ENCODE results near the gene RYR1.
"Not testable (repeated sequence)": the region's sequence is repeated elsewhere in the genome, so short reads cannot be mapped to it uniquely, and the experiment has no call there.

RYR1 gene

GRCh38 chr19:38561658-38562057 lies 128.2 kb downstream of the RYR1 start:
- DNase-seq (ENCODE audit: low spot score): no peak

DNA sequence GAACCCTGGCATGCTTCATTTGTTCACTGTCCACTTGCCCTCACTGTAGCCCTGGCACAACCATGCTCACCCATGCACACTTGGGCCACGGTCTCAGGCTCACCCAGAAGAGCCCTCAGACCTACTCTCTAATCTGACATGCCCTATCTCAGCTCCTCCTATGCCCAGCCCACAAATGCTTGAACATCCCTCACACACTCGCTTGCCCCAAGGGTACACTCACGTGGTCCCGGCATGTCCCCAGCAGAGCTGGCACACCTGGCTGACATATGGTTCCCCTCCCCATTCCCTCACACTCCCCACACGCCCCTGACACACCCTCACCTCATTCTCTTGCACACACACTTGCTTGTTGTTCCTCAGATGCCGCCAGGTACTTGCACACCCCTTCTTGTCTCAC lies 128.6 kb downstream of the RYR1 start:
- DNase-seq (ENCODE audit: low spot score): no peak

DNA sequence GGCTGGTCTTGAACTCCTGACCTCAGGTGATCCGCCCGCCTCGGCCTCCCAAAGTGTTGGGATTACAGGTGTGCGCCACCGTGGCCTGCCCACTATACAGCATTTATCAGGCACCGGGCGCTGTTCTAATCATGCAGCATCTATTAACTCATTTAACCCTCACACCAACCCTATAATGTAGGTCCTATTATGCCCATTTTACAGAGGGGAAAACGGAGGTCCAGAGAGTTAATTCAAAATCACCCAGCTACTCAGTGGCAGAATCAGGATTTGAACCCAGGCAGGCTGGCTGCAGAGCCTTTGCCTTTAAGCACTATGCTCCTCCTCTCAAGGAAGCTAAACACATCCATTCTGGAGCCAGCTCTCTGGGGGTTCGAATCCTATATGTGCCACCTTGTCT lies 130.0 kb downstream of the RYR1 start:
- no peak for DNase-seq (ENCODE audit: low spot score)

GRCh38 chr19:38564981-38565690 lies 131.6 kb downstream of the RYR1 start:
- no peak for DNase-seq (ENCODE audit: low spot score)

DNA sequence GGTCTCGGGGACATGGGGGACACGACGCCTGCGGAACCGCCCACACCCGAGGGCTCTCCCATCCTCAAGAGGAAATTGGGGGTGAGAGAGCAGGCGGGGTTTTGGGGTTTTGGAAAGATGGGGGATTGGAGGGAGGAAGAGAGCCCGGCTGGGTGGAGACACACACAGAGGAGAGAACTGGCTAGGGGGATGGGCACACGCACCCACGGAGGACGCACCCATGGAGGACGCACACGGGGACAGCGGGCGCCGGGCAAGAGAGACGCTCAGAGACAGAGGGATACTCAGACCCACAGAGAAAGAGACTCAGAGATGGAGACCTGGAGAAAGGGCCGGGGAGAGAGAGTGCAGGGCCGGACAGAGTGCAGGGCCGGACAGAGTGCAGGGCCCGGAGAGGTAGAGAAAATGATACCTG lies 132.2 kb downstream of the RYR1 start:
- DNase-seq (ENCODE audit: low spot score): no peak

- no peak for DNase-seq (ENCODE audit: low spot score)
Observed at GRCh38 chr19:38569368-38569983, 136.0 kb downstream of the RYR1 start.

- DNase-seq (ENCODE audit: low spot score): no peak
Observed at GRCh38 chr19:38571682-38572081, 138.2 kb downstream of the RYR1 start.

- DNase-seq (ENCODE audit: low spot score): no peak
Observed at GRCh38 chr19:38577826-38578225, 144.3 kb downstream of the RYR1 start.

DNA sequence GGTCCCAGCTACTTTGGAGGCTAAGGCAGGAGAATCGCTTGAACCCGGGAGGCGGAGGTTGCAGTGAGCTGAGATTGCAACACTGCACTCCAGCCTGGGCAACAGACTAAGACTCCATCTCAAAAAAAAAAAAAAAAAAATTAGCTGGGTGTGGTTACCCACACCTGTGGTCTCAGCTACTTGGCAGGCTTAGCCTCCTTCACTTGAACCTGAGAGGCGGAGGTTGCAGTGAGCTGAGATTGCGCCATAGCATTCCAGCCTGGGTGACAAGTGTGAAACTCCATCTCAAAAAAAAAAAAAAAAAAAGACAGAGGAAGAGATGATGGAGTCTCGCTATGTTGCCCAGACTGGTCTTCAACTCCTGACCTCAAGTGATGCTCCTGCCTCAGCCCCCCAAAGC lies 145.8 kb downstream of the RYR1 start:
- DNase-seq (ENCODE audit: low spot score): not testable (repeated sequence)

- no peak for DNase-seq (ENCODE audit: low spot score)
Observed at GRCh38 chr19:38580080-38580479, 146.6 kb downstream of the RYR1 start.

- DNase-seq (ENCODE audit: low spot score): peak; percentile 8
Observed at GRCh38 chr19:38583219-38583984, 149.9 kb downstream of the RYR1 start.

DNA sequence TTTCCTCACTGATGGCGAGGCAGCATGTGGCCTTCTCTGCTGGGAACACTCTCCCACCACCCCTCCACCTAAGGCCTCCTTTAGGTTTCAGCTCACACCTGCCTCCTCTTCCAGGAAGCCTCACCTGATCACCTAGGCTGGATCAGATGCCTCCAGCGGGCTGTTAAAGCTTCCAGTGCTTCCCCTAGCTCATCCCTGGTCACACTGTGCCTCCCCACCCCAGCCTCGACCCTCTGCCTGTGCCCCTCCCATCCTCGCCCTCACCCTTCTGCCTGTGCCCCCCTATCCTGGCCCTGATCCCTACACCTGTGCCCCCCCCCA lies 150.5 kb downstream of the RYR1 start:
- no peak for DNase-seq (ENCODE audit: low spot score)

DNA sequence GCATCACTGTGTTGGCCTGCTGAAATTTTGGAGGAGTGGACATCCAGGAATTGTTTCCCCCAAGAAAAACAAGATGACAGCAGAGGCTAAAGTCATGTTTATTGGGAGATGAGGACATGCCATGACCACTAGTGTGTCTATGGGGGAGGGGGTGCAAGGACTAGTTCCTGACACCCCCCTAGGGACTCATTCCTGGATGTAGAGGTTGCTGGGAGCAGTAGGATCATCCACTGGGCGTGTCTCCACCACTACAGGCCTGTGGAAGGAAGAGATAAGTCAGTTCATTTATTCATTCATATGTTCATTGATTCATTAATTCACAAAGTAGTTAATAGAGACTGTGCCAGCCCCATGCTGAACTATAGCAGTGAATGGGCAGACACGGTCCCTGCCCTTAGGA lies 154.1 kb downstream of the RYR1 start:
- no peak for DNase-seq (ENCODE audit: low spot score)

- no peak for DNase-seq (ENCODE audit: low spot score)
Observed at GRCh38 chr19:38588041-38588440, 154.6 kb downstream of the RYR1 start.

GRCh38 chr19:38592940-38593339 lies 159.4 kb downstream of the RYR1 start:
- no peak for DNase-seq (ENCODE audit: low spot score)

DNA sequence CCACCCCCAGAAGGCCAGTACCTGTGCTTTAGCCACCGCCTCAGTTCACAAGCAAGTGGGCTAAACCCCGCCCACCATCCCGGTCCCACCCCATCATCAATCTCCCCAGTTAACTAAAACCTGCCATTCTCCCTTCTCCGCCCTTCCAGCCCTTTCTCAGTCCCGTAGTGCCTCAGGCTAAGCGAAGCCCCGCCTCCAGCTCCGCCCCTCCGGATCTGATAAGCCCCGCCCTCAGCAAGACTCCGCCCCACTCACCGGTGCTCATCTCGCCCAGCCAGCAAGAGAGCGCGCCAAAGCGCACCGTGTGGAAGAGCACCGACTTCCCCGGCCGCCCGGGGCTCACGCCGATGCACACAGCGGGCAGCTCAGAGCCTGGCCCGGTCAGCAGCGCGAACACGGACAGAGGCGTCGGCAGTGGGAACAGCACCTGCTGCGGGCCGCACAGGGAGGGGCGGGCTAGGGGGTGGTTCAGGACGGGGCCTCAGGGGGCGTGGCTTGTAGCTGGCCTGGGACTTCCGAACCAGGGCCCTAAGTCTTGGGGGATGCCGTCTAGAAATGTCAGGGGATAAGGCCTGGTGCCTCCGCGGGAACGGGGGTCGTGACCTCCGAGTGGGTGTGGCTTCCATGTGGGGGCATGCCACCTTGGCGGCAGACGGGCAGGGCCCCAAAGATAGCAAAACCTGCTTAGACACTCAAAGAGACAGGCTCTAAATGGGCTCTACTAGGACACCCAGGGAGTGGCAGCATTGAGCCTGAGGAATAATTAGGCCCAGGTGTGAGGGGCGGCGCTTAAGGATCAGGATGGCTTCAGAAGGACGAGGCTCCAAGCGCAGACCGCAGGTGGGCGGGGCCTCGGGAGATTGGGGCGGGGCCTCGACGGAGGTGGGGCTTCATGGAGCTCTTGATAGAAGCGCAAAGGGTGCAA lies 162.8 kb downstream of the RYR1 start:
- DNase-seq (ENCODE audit: low spot score): no peak

- no peak for DNase-seq (ENCODE audit: low spot score)
Observed at GRCh38 chr19:38597075-38597474, 163.6 kb downstream of the RYR1 start.

DNA sequence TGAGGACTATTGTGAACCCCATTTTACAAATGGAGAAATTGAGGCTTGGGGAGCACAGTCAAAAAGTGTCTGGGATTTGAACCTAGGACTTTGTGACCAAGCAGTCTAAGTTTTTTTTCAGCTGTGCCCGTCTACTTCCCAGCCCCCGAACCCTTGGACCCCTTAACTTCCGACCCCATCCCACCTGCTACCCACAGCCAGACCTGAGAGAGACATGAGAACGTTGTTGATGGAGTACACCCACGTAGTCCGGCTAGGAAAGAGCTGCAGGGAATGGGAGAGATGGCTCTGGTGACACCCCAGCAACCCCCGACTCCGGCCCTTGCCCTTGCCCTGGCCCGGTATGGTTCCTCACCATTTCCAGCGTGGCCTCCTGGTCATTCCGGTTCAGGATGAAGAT lies 166.2 kb downstream of the RYR1 start:
- no peak for DNase-seq (ENCODE audit: low spot score)

DNA sequence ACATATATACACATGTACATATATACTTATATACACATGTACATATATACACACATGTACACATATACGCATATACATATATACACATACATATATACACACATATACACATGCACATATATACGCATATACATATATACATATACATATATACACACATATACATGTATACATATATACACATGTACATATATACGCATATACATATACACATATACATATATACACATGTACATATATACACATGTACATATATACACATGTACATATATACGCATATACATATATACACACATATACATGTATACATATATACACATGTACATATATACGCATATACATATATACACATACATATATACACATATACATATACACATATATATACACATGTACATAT lies 169.4 kb downstream of the RYR1 start:
- not testable (repeated sequence) for DNase-seq (ENCODE audit: low spot score)

GRCh38 chr19:38606131-38606530 lies 172.6 kb downstream of the RYR1 start:
- DNase-seq (ENCODE audit: low spot score): no peak

- DNase-seq (ENCODE audit: low spot score): no peak
Observed at GRCh38 chr19:38614289-38614688, 180.8 kb downstream of the RYR1 start.

- DNase-seq (ENCODE audit: low spot score): no peak
Observed at GRCh38 chr19:38615007-38615581, 181.6 kb downstream of the RYR1 start.
